RWPE2 (cell line): Measurements from ENCODE around the gene EDIL3.

Source experiments
- ATAC-seq: fragments of 200-7000 bp; cut with Tn5 transposase; 3 replicates; pipeline ENCODE4 v1.9.1; 2021; ENCODE audit warnings: low read depth
- DNase-seq: peaks from one replicate; pipeline ENCODE4 v3.0.0-alpha.2; 2020; ENCODE audit warnings: low spot score
- H3K27ac ChIP-seq: fragments of 450-650 bp; 2 replicates; pipeline ENCODE4 v1.5.1; 2017; ENCODE audit warnings: mild to moderate bottlenecking; ENCODE audit not compliant: poor library complexity, severe bottlenecking
- H3K27me3 ChIP-seq: fragments of 250-450 bp; sonication (Bioruptor Pico); 2 replicates; pipeline ENCODE4 v1.5.1; 2021; ENCODE audit warnings: mild to moderate bottlenecking, moderate library complexity; ENCODE audit not compliant: insufficient read depth, poor library complexity, severe bottlenecking
- H3K36me3 ChIP-seq: fragments of 250-450 bp; sonication (Bioruptor Pico); 2 replicates; pipeline ENCODE4 v1.5.1; 2020; ENCODE audit warnings: low read depth, mild to moderate bottlenecking, moderate library complexity
- H3K4me1 ChIP-seq: fragments of 250-450 bp; sonication (Bioruptor Pico); 2 replicates; pipeline ENCODE4 v1.5.1; 2021; ENCODE audit warnings: mild to moderate bottlenecking, moderate library complexity; ENCODE audit not compliant: insufficient read depth, poor library complexity, severe bottlenecking
- H3K4me3 ChIP-seq: fragments of 250-450 bp; sonication (Bioruptor Pico); 2 replicates; pipeline ENCODE4 v1.5.1; 2021; ENCODE audit warnings: mild to moderate bottlenecking, moderate library complexity; ENCODE audit not compliant: severe bottlenecking
- H3K9me3 ChIP-seq: fragments of 250-450 bp; sonication (Bioruptor Pico); 2 replicates; pipeline ENCODE4 v1.5.1; 2021; ENCODE audit warnings: mild to moderate bottlenecking, moderate library complexity; ENCODE audit not compliant: severe bottlenecking
- TF ChIP-seq, protein P1 (sequence below): fragments of 450-650 bp; IDR thresholded peaks from one replicate; pipeline ENCODE4 v1.5.1; 2017; ENCODE audit warnings: mild to moderate bottlenecking, moderate library complexity; ENCODE audit not compliant: poor library complexity, severe bottlenecking

The EDIL3 gene

DNA sequence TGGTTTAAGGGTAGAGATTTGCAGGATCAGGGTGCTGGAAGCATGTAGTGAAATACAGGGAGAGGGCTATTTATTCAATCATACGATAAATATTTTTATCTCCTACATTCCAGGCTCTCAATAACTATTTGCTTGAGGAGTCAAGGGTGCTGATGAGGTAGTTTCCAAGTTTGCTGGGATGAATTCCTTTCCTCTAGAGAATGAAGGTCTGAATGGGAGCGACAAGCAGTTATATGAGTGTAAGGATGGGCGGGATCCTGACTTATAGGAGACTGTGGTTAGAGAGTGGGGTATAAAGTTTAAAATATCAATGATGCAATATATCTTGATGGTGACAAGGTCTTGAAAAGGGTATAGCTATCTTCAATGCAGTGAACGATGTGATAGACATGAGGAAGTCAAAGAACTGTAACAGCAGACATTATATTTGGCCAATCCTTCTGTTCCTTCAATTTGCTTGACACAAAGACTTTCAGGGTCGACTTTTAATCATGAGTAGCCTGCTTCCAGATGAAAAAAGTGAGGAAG lies 462.9 kb downstream of the EDIL3 start:
- ATAC-seq: no peak
- H3K27me3 ChIP-seq: no peaks in the 10 kb centered on the region
- no peak overlapping the region for H3K4me3 ChIP-seq
- H3K9me3 ChIP-seq: no peaks in the 10 kb centered on the region
- H3K36me3 ChIP-seq: no peaks in the 10 kb centered on the region
- no peak for DNase-seq
- H3K27ac ChIP-seq: no peak overlapping the region
- no peaks in the 10 kb centered on the region for H3K4me1 ChIP-seq
- TF ChIP-seq, protein P1, sequence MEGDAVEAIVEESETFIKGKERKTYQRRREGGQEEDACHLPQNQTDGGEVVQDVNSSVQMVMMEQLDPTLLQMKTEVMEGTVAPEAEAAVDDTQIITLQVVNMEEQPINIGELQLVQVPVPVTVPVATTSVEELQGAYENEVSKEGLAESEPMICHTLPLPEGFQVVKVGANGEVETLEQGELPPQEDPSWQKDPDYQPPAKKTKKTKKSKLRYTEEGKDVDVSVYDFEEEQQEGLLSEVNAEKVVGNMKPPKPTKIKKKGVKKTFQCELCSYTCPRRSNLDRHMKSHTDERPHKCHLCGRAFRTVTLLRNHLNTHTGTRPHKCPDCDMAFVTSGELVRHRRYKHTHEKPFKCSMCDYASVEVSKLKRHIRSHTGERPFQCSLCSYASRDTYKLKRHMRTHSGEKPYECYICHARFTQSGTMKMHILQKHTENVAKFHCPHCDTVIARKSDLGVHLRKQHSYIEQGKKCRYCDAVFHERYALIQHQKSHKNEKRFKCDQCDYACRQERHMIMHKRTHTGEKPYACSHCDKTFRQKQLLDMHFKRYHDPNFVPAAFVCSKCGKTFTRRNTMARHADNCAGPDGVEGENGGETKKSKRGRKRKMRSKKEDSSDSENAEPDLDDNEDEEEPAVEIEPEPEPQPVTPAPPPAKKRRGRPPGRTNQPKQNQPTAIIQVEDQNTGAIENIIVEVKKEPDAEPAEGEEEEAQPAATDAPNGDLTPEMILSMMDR: no peak

DNA sequence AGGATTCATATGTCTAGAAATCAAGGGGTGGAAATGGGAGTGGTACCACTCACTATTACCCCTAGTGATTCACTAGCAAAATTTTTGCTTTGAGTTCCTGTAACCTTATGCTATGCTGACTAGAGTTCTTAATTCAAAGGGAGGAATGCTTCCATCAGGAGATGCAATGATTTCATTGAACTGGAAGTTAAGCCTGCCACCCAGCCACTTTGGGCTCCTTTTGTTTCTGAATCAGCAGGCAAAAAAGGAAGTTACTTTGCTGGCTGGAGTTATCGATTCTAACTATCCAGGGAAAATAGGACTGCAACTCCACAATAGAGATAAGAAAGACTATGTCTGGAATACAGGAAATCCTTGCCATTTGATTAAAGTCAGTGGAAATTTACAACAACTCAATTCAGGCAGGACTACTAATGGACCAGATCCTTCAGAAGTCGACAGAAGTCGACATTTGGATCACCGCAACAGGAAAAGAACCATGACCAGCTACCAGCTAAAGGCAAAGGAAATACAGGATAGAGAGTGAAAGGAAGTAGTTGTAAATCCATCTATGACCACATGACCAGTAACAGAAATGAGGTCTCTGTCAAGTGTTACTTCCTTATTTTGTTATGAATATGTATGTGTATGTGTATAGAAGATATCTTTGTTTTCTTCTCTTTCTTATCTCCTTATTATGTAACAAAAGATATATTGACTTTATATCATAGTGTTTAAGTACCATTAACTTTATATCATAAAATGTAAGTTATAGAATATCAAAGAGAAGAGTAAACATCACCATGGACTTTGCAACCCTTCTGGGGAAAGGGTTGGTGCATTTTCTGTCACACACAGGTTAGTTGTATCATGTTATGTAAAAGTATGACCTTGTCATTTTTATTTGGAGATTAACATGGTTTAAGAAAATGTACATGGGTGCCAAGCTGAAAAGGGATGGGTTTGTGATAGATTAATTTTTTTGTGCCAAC lies 465.3 kb downstream of the EDIL3 start:
- Histone ChIP-seq H3K27ac (no peak overlapping the region), H3K27me3 (no peaks in the 10 kb centered on the region), H3K4me1 (no peaks in the 10 kb centered on the region), H3K4me3 (no peak overlapping the region), H3K9me3 (no peaks in the 10 kb centered on the region), H3K36me3 (no peaks in the 10 kb centered on the region)
- DNase-seq (no peak), ATAC-seq (no peak)
- TF ChIP-seq, protein P1: no peak

DNA sequence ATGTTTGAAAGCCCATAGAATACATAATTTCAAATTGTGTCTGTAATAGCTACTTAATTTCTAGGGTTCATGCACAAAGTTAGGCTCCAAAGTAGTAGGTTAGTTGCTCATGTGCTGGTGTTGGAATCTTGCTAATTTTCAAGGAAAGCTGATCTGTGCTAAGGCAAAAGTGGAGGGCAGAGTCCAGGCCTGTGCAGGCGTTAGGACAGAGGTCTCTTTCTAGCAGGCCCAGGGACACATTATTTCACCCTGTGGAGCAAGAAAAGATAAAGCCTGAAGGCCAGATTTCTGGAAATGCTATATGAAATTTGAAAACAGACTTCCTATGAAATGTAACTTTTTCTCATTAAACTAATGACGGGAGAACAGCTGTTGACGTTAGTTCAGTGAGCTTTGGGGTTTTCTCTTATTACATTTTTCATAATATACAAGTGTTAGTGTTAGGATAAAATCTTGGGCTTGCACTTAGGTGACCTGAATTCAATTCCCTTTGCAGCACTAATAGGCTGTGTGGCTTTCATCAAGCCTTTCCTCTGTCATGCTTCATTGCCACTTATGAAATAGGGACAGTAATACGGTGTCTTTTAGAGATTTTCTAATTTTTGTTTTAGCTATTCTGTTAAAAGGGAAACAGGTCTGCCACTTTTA lies 467.3 kb downstream of the EDIL3 start:
- Histone ChIP-seq H3K4me1 (no peaks in the 10 kb centered on the region), H3K27me3 (no peaks in the 10 kb centered on the region), H3K4me3 (no peak overlapping the region), H3K9me3 (no peaks in the 10 kb centered on the region), H3K36me3 (no peaks in the 10 kb centered on the region), H3K27ac (no peak overlapping the region)
- ATAC-seq (no peak), DNase-seq (no peak)
- TF ChIP-seq, protein P1: no peak

DNA sequence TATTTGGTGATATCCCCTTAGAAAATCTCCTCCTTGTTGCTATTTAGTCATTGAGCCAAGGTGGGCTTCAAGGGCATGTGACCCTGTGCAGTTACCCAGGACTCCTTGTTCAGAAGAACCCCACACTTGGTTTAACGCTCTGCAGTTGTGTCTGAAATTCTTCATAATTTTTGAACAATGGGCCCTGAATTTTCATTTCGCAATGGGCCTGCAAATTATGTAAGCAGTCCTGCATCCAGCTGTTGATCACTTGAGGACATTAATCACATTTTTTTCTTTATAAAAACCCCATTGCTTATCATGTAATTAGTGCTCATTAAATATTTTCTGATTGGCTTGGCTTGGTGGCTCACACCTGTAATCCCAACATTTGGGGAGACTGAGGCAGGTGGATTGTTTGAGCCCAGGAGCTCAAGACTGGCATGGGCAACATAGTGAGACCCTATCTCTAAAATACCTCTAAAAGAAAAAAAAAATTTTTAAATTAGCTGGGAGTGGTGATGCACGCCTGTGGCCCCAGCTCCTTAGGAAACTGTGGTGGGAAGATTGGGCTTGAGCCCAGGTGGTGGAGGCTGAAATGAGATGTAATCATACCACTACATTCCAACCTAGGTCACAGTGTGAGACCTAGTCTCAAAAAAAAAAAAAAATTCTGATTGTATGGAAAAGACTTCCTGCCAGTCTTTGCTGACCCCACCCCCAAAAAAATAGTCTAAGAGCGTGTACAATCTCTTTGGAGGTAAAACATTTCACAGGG lies 469.8 kb downstream of the EDIL3 start:
- ATAC-seq: no peak
- no peak for DNase-seq

More for the DNA sequence above, 469.8 kb downstream of the EDIL3 start:
- no peak overlapping the region for H3K4me3 ChIP-seq
- H3K36me3 ChIP-seq: no peaks in the 10 kb centered on the region
- H3K9me3 ChIP-seq: no peaks in the 10 kb centered on the region
- TF ChIP-seq, protein P1: no peak
- no peaks in the 10 kb centered on the region for H3K4me1 ChIP-seq
- no peak overlapping the region for H3K27ac ChIP-seq
- H3K27me3 ChIP-seq: no peaks in the 10 kb centered on the region
